Amniotic stem cell (primary cell): ENCODE data around the gene CNTRL.

Experiments
- DNase-seq: peaks from one replicate; lab custom pipeline; 2025; lab: John Stamatoyannopoulos, UW

Gene CNTRL

GRCh38 chr9:121201738-121202533, 127.2 kb downstream of the CNTRL start, which contains the start of gene RAB14:
RAB14 (minus strand) TSS chr9:121201869; CDS start chr9:121193412, 8,457 bp downstream.
- peak; percentile 97 for DNase-seq

DNA sequence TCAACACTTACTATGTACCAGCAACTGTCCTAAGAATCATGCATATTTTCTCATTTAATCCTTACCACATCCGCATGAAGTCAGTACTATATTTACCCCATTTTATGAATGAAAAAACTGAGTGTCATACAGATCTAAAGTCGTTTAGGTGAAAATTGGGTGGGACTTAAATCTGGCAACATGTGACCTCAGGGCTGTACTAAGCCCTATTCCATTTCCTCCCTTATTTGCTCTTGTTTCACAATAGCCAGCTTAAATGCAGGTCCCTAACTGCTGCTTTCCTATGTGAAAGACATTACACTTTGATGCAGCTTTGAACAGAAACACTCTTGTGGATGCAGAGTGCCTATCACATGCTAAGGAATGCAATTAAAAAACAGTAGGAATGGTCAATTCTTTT, 129.4 kb downstream of the CNTRL start:
- no peak for DNase-seq

- no peak for DNase-seq
Observed at GRCh38 chr9:121204611-121205010, 129.9 kb downstream of the CNTRL start.

DNA sequence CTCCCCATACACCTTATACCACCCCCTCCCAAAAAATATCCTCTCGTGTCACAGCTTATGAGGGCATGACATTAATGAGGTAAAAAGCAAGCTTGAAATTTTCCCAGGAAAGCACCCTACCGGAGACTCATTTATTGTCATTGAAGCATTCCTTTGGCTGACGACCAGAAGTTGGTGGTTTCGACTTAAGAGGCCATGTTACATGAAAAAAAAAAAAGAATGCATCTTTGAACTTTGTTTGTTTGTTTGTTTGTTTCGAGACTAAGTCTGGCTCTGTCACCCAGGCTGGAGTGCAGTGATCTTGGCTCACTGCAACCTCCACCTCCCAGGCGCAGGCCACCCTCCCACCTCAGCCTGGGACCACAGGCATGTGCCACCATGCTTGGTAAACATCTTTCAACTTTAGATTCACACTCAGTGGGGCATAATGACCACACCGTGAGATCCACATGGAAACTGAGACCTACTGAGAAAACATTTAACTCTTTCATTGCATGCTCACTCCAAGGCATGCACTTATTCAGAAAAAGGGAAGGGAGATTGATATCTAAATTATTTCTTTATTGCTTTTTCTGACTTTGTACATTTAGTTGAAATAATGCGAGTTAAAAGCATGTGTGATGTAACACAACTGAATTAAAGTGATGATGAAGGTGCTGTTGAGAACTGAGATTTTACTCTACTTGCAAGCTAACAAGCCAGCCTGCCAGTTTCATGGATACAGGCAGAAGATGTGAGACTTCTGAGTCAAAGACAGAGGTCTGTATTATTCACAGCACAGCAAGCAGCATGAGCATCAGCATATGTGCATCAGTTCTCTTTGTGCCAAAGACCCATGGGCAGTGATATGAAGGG, 132.0 kb downstream of the CNTRL start:
- DNase-seq: no peak

- DNase-seq: no peak
Observed at GRCh38 chr9:121207371-121207940, 132.7 kb downstream of the CNTRL start.

DNA sequence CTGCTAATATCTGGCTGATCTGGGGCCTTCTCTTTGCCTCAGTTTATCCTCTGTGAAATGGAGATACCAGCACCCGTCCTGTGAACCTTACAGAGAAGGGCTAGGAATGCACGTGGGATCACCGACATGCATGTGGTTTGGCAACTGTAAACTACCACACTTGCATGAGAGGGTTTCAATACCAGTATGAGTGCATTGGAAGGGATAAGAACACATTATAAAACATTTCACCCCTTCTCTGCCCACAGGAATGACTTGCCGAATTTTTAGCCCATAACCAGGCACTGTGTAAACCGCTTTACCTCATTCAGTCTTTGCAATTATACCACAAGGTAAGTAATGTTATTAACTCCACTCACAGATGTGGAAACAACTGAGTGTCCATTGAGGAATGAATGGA, 135.8 kb downstream of the CNTRL start:
- no peak for DNase-seq

GRCh38 chr9:121213136-121213806, 138.5 kb downstream of the CNTRL start:
- peak; percentile 54 for DNase-seq

- no peak for DNase-seq
Observed at GRCh38 chr9:121214005-121214404, 139.2 kb downstream of the CNTRL start.

- no peak for DNase-seq
Observed at GRCh38 chr9:121216271-121216805, 141.6 kb downstream of the CNTRL start.

DNA sequence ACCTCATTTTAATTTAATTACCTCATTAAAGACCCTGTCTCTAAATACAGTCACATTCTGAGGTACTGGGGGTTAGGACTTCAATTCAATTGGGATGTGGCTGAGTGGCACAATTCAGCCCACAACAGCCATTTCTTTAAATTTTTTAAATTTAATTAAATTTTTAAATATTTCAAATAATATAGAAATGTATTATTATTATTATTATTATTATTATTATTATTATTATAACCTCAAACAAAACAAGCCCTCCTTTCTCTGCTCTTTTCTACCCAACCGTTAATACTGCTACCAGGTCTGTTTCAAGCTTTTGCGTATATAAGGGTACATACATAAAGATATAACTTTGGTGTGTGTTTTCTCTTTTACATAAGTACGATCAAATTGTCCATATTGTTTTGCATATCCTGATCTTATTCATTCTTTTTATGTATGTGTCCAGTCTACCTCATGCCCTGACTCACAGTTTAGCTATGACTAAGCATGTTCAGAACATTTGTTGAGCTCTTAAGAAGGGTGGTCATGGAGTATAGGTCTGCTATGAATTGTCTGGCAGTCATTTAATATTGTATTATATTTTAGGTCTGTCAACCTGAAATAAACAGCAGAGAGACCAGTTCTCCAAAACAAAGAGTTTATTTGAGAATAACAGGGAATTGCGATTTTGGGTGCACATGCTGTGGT, 143.0 kb downstream of the CNTRL start:
- DNase-seq: no peak

DNA sequence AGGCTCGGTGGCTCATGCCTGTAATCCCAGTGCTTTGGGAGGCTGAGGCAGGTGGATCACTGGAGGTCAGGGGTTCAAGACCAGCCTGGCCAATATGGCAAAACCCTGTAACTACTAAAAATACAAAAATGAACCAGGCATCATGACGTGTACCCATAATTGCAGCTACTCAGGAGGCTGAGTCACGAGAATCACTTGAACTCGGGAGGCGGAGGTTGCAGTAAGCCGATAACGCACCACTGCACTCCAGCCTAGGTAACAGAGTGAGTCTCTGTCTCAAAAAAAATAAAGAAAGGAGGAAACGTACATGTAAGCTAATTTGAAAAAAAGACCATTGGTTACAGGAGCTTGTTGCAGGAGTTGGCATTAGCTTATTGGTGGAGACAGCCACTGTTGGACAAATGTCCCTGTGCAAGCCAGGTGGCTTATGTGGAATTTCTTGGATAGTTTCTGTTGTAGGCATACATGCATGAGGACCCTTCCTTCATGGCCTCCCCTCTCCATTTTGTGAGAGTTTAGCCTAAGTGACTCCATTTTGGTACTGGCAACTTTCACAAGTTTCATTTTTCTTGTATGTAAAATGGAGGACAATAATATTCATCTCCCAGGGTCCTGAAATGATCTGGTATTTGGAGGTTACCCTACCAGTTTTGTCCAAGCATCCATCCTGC, 143.7 kb downstream of the CNTRL start:
- DNase-seq: no peak

GRCh38 chr9:121219530-121219929, 144.8 kb downstream of the CNTRL start:
- no peak for DNase-seq

DNA sequence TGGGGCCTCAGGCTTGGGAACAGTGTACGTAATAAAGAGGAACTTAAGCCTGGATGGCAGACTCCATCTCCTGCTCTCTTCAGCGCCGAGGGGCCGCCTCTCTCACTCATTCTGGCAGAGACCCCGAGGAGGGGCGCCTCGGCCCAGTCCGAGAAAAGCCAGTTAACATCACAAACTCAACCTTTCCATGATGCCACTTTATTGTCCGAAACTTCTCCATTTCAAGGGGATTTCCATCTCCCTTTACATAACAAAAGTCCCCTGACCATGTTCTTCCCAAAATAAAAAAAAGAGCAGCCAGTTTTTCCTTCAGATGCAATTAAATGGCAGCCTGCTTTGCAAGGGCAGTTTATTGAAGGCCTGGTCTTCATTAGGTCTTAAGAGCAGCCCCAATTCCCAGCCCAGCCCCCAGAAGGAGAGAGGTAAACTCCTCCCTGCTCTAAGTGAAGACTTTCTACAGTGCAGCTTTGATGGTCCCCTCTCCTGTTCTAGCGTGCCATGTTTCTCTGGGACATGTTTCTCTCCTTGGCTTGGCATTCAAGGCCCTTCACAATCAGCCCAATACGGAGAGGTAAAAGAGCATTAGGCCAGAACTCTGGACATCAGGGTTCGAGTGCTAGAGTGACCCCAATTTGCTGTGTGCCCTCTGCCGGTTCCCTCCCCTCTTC, 146.4 kb downstream of the CNTRL start:
- DNase-seq: no peak

GRCh38 chr9:121221664-121222055, 146.9 kb downstream of the CNTRL start:
- DNase-seq: no peak

DNA sequence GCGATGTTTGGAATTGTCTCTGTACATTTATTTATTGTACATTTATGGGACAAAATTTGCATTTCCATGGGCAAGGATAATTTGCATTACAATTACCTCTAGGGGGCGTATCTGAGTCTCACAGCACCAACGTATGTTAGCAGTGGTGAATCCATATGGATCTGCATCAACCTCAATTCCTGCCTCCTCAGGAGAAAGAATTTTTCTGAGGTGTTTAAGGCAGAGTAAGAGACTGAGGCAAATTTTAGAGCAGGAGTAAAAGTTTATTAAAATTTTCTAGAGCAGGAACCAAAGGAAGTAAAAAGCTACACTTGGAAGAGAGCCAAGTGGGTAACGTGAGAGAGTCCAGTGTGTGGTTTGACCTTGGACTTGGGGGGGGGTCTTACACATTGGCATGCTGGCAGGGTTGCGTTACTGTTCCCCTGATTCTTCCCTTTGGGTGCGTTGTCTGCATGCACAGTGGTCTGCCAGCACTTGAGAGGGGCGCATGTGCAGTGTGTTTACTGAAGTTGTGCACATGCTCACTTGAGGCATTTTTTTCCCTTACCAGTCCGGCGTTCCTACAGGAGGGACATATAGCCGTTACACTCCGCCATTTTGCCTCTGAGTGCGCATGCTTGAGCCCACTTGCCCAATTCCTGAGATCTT, 147.9 kb downstream of the CNTRL start:
- peak; percentile 60 for DNase-seq

DNA sequence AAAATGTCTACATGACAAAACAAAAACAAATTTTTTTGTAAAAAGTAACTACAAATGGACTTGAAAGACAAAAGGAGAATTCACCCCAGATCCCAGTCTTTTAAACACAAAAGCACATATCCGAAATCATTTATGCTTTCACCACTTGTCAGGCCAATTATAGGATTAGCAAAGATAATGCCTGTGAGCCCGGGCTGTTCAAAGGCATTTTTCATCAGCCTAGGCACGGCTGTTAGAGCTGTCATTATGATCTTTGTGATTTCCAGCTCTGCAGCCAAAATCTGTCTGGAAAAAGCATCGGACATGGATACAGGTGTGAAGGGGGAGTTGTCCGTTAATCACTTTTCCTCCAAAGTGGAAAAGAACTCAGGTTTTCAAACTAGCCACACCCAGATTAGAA, 150.5 kb downstream of the CNTRL start:
- no peak for DNase-seq

GRCh38 chr9:121226175-121226574, 151.4 kb downstream of the CNTRL start:
- DNase-seq: no peak
